ENCODE data around the gene NTM.

The NTM gene

DNA sequence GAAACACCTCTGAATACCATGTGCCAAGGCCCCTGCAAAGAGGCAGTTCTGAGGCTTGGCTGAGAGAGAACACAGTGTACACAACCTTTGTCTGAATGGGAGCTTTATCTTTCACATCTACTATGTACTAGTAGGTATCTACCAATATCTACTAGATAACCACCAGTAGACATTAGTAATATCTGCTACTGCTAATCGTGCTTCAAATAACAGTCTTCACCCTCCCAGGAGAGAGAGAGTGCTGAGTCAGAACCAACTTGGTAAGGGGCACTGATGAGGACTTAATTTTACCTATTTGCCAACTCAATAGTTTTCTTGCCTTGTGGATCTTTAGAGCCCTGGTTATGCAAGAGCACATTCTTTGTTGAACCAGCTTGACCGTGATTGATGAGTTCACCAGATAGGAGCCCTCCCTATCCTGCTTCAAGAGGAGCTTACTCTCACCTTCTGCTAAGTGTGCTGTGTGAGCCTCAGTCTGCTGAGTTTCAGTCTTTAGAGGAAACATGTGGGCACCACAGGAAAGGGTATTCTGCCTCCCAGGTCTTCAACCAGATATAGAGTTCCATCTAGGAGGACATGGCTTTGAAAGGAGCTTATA, 967.5 kb downstream of the NTM start:
- TF ChIP-seq ZFX (IDR thresholded peaks at IDR 0.05; ENCODE audit: borderline replicate concordance) (no peak), CTCF (IDR thresholded peaks at IDR 0.05) (no peak)
- H3K27ac ChIP-seq = no peak overlapping the region

DNA sequence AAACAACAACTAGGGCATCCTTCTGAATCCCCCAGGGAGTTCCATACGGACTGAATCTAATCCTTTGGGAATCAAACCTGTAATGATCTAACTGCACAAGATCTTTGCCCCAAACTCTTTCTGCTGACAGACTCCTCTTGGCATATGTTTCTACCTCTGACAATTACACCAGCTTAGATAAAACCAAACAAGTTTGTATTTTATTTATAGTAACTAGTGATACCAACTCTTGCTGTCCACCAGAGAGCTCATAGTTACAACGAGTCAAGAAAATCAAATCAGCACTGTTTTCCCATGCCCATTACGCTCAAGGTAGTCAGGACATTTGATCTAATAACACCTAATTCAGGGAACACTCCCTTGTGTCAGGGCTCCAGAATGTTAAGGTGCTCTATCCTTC, 972.0 kb downstream of the NTM start:
- TF ChIP-seq CTCF (IDR thresholded peaks at IDR 0.05) (no peak), ZFX (IDR thresholded peaks at IDR 0.05; ENCODE audit: borderline replicate concordance) (no peak)
- H3K27ac ChIP-seq = no peak overlapping the region

GRCh38 chr11:132343445-132344175, 973.2 kb downstream of the NTM start:
- TF ChIP-seq CTCF (IDR thresholded peaks at IDR 0.05) (no peak), ZFX (IDR thresholded peaks at IDR 0.05; ENCODE audit: borderline replicate concordance) (no peak)
- H3K27ac ChIP-seq = no peak overlapping the region

DNA sequence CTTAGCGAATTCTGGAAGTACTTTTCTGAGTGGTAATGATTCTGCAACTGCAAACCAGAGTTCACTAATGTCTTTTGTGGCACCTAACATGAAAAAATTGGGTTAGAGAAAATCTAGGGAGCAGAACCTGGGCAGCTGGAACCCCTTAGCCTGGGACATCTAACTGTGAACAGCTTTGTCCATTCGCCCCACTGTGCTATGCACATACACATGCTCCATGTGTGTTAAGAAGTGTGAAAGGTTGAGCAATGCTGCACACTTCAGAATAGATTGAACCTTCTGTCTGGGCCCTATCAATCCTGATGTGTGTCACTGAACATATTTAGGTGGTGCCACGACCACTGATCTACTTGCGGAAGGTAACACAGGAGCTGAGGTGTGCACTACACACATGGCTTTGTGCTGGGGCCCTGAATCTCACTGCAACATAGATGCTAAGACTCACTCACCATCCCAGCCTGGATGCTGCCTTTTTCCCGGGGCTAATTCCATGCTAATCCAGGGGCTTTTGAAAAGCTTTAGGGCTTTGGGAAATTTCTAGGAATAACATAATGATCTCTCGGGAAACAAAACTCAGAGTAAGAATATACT, 976.2 kb downstream of the NTM start:
- no peak for TF ChIP-seq ZFX (IDR thresholded peaks at IDR 0.05; ENCODE audit: borderline replicate concordance)
- no peak for TF ChIP-seq CTCF (IDR thresholded peaks at IDR 0.05)
- no peak overlapping the region for H3K27ac ChIP-seq

- H3K27ac ChIP-seq = no peak overlapping the region
- TF ChIP-seq ZFX (IDR thresholded peaks at IDR 0.05; ENCODE audit: borderline replicate concordance) (no peak), CTCF (IDR thresholded peaks at IDR 0.05) (no peak)
Observed at GRCh38 chr11:132347156-132348090, 977.0 kb downstream of the NTM start.

DNA sequence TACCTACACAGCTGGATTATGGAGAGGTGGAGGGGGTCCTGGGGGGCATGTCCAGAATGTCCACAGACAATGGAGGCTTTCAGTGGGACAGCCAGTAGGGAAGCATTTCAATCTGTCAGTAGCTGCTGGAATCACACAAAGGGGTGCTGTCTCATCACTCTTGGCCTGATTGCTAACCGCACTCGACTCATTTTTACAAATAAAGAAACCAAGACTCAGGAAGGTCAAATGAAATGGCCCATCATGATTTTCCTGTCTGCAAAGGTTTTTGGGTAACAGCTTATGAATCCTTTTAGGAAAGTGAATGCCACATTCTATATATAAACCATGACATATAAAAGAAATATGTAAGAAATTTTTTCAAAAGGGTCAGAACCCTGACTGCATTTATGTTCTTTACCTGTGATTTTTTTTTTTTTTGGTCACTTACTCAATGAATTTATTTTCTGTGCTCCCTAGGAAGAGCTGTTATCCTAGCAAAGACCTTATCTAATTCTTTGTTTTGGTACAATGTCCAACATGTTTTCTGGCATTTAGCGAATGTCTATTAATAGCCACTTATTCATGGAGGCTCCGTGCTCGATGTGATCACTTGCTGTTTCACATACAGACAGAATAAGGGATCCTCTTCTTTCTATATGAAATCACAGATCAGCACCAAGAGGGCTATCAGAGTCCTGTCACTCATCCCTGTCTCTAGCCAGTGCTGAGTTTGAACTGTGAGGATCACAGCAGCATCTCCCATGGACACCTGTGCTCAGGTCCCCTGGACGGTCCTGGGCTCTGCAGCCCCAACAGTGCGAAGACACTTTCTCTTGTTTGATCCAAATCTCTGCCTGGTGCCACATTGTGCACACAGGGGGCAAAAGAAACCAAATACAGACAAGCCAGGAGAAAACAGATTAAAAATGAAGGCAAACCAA, 979.7 kb downstream of the NTM start:
- TF ChIP-seq ZFX (IDR thresholded peaks at IDR 0.05; ENCODE audit: borderline replicate concordance) = no peak
- TF ChIP-seq CTCF (IDR thresholded peaks at IDR 0.05) = no peak
- H3K27ac ChIP-seq = no peak overlapping the region
